Left renal pelvis (tissue), 4 donors: ENCODE measurements around the gene NDUFB10. TPM values are rescaled to one million over a fixed set of nuclear protein-coding genes. Genes with fewer than 3 reads are reported as not detected.

Experiments used
- DNase-seq, 4 donors: peaks; one replicate each; pipeline ENCODE4 v3.0.0-alpha.2; 2013; ENCODE audit warnings: low read depth in 4 of 4, low spot score in 3 of 4
- polyA plus RNA-seq, 4 donors: library from polyadenylated mRNA; unstranded; fragments of 120-200 nt; gene quantifications; one replicate each; pipeline ENCODE4 v1.2.1, GENCODE V29; 2013; ENCODE audit not compliant: insufficient read length in 4 of 4

NDUFB10 gene
- polyA plus RNA-seq, 4 donors, result 86.4 to 134 (median 128) TPM

- no peak for DNase-seq
Observed at GRCh38 chr16:1982013-1982433, 22.7 kb downstream of the NDUFB10 start.

DNA sequence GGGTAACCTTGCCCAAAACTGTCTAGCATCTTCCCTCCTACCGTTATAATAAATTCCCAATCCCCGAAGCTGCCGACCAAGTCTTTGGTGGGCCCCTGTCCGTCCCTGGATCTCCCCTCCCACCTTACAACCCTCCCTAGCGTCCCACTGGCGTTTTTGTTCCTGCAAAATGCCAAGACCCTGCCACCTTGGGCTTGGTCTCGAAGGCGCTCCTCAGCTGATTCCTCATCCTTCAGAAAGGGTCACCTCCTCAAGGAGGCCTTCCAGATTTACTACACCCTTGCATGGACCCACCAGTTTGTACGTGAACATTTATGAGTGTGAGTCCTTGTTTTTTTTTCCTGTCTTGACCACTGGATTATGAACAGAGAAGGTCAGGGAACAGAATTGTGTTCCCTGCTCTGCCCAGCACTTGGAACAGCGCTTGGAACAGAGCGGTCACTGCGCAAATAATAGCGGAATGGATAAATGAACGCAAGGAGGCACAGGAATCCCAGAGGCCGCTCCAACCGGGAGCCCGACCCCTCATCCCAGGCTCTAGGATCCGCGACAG is 23.7 kb downstream of the NDUFB10 start:
- no peak for DNase-seq

DNA sequence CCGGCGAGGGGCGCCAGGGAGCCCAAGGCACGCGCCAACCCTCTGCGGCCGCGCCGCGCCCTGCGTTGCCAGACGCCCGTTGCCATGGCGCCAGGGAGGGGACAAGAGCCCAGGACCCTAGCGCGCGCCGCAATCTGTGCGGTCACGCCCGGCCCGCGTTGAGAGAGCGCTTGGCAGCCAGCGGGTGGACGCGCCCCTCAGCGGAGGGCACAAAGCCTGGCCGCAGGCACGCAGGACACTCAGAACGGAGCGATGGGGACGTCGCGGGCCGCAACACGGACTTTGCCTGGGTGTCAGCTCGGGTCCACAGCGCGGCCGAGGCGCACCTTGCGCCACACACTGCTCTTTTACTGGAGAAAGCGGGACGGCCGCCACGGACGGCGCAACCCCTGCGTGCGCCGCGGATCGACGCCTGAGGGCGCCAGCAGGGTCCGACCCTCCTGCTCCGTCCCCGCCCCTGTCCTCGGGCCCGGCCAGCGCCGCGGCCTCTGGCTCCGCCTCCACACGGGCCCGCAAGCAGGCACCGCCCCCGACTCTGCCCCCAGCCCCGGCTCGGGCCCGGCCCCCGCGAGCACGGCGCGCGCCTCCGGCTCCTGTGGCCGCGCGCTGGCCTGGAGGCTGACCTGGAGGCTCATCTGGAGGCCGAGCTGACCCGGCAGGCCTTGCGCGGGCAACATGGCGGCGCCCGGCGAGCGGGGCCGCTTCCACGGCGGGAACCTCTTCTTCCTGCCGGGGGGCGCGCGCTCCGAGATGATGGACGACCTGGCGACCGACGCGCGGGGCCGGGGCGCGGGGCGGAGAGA is 24.4 kb downstream of the NDUFB10 start, which contains the start of gene GFER:
TSS of gene GFER (plus strand) at position 650 of the 803 bp plus-strand sequence. CDS start at position 676, 26 bp downstream.
- peak; percentile 64 to 84 (median 84) for DNase-seq

DNA sequence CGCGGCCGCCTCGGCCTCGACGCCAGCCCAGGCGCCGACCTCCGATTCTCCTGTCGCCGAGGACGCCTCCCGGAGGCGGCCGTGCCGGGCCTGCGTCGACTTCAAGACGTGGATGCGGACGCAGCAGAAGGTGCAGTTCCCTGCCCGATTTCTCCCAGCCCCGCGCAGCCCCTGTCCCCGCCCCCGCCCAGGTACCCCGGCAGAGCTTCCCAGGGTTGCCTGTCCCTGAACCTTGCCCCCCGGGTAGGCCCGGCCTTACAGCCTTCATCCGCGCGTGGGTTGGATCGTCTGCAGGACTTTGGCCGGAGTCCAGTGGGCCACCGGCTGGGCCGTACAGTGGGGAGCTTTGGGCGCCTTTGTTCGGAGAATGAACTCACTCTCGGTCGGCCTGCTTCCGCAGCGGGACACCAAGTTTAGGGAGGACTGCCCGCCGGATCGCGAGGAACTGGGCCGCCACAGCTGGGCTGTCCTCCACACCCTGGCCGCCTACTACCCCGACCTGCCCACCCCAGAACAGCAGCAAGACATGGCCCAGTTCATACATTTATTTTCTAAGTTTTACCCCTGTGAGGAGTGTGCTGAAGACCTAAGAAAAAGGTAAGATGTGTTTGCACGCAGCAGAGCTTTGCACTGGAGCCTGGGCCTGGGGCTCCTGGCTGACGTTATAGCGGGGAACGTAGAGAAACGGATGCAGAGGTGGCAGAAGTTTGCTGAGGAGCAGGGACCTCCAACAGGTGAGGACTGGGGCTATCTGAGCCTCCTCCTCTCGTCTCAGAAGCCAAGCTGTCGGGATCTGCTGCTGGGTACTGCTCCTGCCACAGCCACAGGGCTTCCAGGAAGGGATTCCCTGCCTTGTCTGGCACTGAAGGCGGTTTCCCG is 25.2 kb downstream of the NDUFB10 start:
- no peak for DNase-seq

DNA sequence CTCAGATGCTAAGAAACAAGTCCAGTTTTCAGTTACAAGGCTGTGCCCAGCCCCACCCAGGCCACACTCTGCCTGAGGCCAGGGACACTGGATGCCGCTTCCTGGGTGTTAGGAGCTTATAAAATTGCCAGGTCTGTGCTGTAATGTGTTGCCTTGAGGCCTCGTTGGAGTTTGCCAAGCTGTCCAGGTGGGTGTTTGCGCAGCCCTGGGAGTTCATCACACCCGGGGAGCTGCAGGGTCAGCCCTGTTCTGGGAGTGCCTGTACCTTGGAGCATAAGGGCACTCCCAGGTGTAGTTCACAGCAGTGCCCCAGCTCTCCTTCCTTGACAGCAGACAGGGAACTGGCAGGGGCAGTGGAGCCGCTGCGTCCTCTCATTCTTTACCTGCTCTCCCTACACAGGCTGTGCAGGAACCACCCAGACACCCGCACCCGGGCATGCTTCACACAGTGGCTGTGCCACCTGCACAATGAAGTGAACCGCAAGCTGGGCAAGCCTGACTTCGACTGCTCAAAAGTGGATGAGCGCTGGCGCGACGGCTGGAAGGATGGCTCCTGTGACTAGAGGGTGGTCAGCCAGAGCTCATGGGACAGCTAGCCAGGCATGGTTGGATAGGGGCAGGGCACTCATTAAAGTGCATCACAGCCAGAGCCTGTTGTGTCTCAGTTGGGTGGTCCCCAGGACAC is 26.3 kb downstream of the NDUFB10 start:
- DNase-seq, result no peak

GRCh38 chr16:1987198-1987597 is 27.9 kb downstream of the NDUFB10 start:
- DNase-seq, result no peak

DNA sequence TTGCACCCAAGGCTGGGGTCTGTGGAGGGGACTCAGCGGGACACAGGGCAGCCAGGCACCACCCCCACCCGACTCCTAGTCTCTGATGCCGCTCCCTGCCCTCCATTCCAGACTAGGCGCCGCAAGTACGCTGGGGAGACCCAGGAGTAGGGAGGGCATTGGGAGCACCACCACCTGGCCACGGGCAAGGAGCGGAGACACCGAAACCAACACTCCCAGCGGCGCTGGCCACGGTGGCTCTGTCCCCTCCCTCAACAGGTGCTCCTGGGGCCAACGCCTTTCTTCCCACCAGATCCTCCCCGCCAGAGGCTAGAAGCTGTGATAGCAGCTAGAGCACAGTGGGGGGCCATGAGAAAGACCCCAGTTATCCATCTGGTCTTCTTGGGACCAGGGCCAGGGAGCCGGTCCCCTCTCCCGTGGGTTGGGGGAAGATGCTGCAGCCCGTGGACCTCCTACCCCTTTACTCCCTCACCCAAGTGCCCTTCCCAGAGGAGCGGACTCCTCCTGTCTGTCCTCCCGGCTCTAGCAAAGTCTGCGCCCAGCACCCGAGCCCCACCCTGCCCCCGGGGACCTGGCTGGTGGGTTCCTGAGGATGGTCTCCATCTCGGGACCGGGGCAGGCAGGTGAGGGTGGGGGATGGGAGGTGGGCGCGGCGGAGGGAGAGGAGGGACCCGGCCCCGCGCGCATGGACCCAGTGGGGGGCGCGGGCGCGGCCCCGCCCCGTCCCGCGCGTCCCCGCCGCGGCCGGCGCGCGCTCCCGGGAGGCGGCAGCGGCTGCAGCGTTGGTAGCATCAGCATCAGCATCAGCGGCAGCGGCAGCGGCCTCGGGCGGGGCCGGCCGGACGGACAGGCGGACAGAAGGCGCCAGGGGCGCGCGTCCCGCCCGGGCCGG is 30.1 kb downstream of the NDUFB10 start, which contains the start of gene SYNGR3:
TSS of gene SYNGR3 (plus strand) at position 762 of the 892 bp plus-strand sequence. CDS start 133 bp downstream, outside the sequence.
- no peak for DNase-seq

GRCh38 chr16:1990101-1990350 is 30.7 kb downstream of the NDUFB10 start:
- DNase-seq, result no peak

GRCh38 chr16:1990351-1991134 is 31.2 kb downstream of the NDUFB10 start:
- DNase-seq, result no peak

DNA sequence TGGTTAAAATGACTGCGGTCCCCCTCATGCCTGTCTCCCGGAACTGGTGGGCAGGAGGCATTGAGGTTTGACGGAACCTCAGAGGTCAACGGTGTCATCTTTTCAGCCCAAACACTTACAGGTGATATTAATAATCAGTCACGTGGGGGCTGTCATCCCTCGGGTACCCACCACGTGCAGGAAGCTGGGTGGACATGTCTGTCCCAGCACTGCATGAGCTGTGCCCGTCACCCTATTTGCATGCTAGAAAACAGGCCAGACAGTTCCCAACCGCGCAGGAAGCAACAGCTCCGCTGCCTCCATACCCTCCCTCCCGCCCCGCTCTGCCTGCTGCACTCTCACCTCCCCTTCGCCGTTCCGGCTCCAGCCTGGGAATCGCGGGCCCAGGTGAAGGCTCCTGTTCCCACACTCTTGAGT is 31.8 kb downstream of the NDUFB10 start:
- no peak for DNase-seq

DNA sequence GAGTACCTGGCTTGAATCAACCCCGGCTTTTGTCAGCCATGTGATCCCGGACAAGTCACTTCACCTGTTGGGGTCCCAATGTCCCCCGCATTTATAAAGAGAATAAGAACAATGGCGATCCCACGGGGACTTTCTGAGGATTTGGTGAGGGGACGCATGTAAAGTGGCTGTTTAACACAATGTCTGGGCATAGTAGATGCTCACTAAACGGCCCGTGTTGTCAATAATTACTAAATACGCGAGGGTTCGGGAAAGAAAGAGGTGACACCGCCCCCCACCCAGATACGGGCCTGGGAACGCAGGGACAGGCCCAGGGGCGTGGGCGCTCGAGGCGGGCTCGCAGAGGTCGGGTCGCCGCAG is 32.2 kb downstream of the NDUFB10 start:
- DNase-seq, result no peak

DNA sequence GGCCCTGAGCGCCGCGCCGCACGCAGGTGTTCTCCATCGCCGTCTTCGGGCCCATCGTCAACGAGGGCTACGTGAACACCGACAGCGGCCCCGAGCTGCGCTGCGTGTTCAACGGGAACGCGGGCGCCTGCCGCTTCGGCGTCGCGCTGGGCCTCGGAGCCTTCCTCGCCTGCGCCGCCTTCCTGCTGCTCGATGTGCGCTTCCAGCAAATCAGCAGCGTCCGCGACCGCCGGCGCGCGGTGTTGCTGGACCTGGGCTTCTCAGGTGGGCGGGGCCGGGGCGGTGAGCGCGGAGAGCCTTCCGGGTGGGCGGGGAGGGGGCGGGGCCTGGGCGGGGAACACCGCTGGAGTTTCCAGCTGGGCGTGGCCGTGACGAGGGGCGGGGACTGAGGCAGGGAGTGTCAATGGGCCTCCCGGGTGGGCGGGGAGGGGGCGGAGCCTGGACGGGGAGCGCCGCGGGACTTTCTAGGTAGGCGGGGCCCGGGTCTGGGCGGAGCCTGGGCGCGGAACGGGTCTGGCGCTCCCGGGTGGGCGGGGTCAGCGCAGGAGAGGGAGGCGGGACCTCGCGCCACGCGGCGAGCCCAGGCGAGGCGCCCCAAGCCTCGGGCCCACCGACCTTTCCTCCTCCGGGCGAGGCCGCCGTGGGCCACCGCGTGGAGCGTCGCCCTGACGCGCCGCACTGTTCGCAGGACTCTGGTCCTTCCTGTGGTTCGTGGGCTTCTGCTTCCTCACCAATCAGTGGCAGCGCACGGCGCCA is 32.8 kb downstream of the NDUFB10 start:
- peak in 3 of 4 donors; percentile 74 to 83 (median 74) for DNase-seq

DNA sequence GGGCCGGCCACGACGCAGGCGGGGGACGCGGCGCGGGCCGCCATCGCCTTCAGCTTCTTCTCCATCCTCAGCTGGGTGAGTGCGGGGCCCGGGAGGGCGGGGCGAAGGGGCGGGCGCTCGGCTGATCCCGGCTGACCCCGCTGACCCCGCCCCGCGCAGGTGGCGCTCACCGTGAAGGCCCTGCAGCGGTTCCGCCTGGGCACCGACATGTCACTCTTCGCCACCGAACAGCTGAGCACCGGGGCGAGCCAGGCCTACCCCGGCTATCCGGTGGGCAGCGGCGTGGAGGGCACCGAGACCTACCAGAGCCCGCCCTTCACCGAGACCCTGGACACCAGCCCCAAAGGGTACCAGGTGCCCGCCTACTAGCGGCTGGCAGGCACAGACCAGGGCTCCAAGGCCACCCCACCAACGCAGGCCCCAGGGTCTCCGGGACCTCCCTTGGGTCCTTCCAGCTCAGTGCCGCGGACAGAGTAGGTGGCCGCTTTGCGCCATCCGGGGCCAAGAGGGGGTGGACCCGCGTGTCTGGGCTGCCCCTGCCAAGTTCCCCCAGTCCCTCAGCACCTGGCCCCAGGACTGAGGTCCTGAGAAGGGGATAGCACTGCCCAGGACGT is 33.5 kb downstream of the NDUFB10 start:
- DNase-seq, result no peak

- no peak for DNase-seq
Observed at GRCh38 chr16:1993731-1994131, 34.4 kb downstream of the NDUFB10 start.

GRCh38 chr16:1997494-1998359 is 38.4 kb downstream of the NDUFB10 start:
- no peak for DNase-seq

DNA sequence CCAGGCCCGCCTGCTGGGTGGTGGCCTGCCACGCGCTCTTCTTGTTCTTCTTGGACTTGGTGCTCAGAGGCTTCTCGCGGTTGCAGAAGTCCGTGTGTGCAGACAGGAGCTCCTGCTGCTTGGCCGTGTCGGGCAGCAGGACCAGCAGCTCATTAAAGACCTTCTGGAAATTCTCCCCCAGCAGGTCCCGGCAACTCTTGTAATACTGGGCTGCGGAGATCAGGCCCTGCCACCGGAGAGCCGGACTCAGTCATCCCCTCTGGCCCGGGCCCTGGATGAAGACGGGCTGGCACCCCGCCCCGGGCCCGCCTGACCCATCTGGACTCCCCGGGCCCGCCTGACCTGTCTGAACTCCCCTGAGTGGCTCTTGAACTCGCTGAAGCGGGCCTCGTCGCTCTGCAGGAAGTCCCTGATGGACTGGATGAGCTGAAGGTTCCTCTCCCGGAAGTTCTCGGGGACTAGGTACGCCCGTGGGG is 39.1 kb downstream of the NDUFB10 start:
- no peak for DNase-seq
